ENCODE data around the gene DEFB121.

- no peak for TF ChIP-seq POLR2AphosphoS5 (IDR thresholded peaks at IDR 0.05; ENCODE audit: low read depth, low read length)
- TF ChIP-seq CTCF (IDR thresholded peaks at IDR 0.05), result no peak
- no peak for TF ChIP-seq REST (IDR thresholded peaks at IDR 0.05; ENCODE audit: insufficient read depth in 1 of 2, low read depth in 2 of 2, low read length in 1 of 2)
These were observed 42.7 kb downstream of the DEFB121 start for GRCh38 chr20:31363295-31363694.

Measured in Panc1 (cell line).